ENCODE results near the gene GRIN2A. TPM values are rescaled to one million over a fixed set of nuclear protein-coding genes. Genes with fewer than 3 reads are reported as not detected.

GRIN2A gene
- polyA plus RNA-seq, 2 of the 4 experiments (the other 2 are of a cell fraction): not detected

DNA sequence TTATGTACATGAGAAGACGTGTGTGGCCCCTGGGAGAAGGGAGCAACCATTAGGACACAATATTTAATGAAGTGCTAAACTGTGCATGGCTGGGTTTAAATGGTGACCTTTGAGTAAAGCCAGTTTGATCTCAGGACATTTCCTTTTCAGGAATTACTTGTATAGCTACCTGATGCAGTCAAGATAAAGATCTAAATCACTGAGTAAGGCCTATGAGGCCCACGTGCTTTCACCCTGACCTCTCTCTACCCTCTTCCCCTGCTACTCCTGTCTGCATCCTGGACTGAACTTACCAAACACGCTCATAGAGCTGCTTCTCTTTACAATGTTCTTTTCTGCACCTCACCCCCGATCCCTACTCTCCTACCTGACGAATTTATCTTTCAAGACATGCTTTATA is 98.9 kb downstream of the GRIN2A start:
- Histone ChIP-seq H3K4me3 (no peak overlapping the region), H3K27ac (no peak overlapping the region), H3K9me3 (no peaks in the 10 kb centered on the region), H3K4me2 (no peak overlapping the region), H3K4me1 (no peaks in the 10 kb centered on the region)
- FAIRE-seq (no peak), ATAC-seq (no peak), DNase-seq (ENCODE audit: low read depth in 1 of 2, low spot score in 1 of 2) (no peak)
- ChIA-PET CTCF (no interaction called here), POLR2A (no interaction called here)
- 3% methylated on average over 4 of the region's 5 CpGs for WGBS (ENCODE audit: missing lambda C conversion rate)
- TF ChIP-seq POLR2A (IDR thresholded peaks at IDR 0.05; ENCODE audit: low read length) (no peak), ZSCAN20 (CRISPR knock-in tag; IDR thresholded peaks at IDR 0.05) (no peak), NPAS2 (CRISPR knock-in tag; IDR thresholded peaks at IDR 0.05; ENCODE audit: borderline replicate concordance) (no peak), ESRRA (IDR thresholded peaks at IDR 0.05; ENCODE audit: borderline replicate concordance, low read length) (no peak), POLR2AphosphoS2 (conservative IDR thresholded peaks at IDR 0.05; ENCODE audit: low read length) (no peak), HOXA7 (CRISPR knock-in tag; IDR thresholded peaks at IDR 0.05) (no peak)

DNA sequence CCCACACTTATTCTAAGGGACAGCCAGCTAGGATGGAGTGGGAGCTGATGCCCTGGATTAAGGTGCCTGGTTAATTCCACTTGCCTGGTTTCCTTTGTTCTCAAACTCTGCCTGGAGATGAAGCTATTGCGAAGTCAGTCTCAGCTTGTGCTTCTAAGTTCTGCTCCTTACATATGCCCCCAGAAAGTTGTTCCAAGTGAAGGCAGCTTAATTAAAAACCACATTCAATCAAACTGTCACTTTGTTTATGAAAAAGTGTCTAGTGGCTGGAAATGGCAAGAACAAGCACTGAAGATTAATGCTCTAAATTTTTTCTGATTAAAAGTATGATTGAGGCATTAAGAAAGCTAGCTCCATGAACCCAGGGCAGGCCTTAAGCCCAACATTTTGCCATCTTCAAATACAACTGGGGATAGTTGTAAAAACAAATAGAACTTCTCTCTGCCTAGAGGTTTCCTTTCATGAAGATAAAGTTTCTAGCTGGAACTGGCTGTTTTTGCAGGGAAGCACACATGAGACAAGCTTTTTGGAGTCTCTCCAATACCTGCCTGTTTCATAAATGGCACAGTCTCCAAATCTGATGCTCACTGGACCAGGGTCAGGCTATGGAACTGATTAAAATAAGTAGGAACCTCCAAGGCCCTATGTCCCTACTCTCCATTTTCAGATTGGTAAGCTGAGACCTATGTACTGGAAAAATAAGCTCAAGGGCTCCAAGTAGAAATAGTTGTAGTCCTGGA is 100.9 kb downstream of the GRIN2A start:
- ATAC-seq (no peak), FAIRE-seq (no peak), DNase-seq (ENCODE audit: low read depth in 1 of 2, low spot score in 1 of 2) (no peak)
- no peak overlapping the region for H3K4me3 ChIP-seq
- WGBS (ENCODE audit: missing lambda C conversion rate): 43% methylated on average over 1 of the region's 1 CpG
- ChIA-PET POLR2A (interaction anchor here (0.6 kb wide), 1 partner anchor 639 kb away, joined by 3 read pairs; no protein-coding TSS in a partner anchor), CTCF (interaction anchor here (1.2 kb wide), 1 partner anchor 59 kb away, joined by 3 read pairs; no protein-coding TSS in a partner anchor)
- TF ChIP-seq ZFP36 (IDR thresholded peaks at IDR 0.05; ENCODE audit: borderline replicate concordance, partially characterized antibody) (no peak), HOXB13 (CRISPR knock-in tag; IDR thresholded peaks at IDR 0.05; ENCODE audit: low read depth) (no peak), JUNB (IDR thresholded peaks at IDR 0.05) (no peak), NR3C1 (IDR thresholded peaks at IDR 0.05) (no peak), RNF2 (IDR thresholded peaks at IDR 0.05; ENCODE audit: borderline replicate concordance, low read depth) (no peak), CEBPB (IDR thresholded peaks at IDR 0.05) (no peak), RAD21 (conservative IDR thresholded peaks at IDR 0.05 in 1 of 2, IDR thresholded peaks at IDR 0.05 in 1 of 2) (no peak), FOSL2 (IDR thresholded peaks at IDR 0.05) (no peak), FOSL2 (CRISPR knock-in tag; IDR thresholded peaks at IDR 0.05) (no peak)
- TF ChIP-seq, protein P1, sequence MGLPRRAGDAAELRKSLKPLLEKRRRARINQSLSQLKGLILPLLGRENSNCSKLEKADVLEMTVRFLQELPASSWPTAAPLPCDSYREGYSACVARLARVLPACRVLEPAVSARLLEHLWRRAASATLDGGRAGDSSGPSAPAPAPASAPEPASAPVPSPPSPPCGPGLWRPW (IDR thresholded peaks at IDR 0.05): no peak
- H3K4me2 ChIP-seq: no peak overlapping the region
- H3K27ac ChIP-seq: no peak overlapping the region
- no peaks in the 10 kb centered on the region for H3K4me1 ChIP-seq
- no peaks in the 10 kb centered on the region for H3K9me3 ChIP-seq

DNA sequence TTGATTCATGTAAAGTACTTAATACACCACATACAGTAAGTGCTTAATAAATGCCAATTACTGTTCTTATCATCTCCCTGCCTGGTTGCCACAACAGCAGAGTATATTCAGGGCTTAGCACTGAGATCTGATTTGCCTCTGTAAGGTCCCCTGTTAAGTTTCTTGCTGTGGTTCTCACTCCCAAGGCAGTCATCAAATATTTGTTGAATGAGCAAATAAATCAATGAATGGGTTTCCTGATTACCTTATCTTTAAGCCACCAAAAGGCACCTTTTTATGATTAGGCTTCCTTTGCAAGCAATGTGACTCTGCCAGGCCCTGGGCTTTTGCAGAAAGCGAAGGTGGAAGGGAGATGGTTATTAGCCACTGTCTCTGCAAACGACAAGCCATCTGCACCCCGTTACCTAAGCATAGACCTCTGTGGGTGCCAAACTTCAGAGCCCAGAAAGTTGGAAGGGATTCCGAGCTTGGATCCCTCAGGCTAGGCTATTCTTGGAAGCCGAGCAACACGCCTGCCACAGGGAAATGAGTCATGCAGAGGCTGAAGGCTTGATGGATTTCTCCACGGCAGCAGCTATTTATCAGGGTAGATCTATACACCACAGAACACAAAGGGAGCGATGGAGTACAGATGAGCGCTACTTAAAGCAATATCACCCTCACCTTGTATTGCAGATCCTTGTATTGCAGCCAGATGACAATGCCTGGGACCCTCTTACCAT is 102.0 kb downstream of the GRIN2A start:
- 3% methylated on average over 9 of the region's 9 CpGs for WGBS (ENCODE audit: missing lambda C conversion rate)
- POLR2A ChIA-PET: no interaction called here

More for the DNA sequence above, 102.0 kb downstream of the GRIN2A start:
- Histone ChIP-seq H3K9me3 (no peaks in the 10 kb centered on the region), H3K27ac (no peak overlapping the region), H3K4me2 (no peak overlapping the region), H3K4me3 (no peak overlapping the region), H3K4me1 (no peaks in the 10 kb centered on the region)
- DNase-seq (ENCODE audit: low read depth in 1 of 2, low spot score in 1 of 2) (no peak), ATAC-seq (0 out of 6 replicates have a peak, but pooled peaks of 1 of the 2 experiments have one; percentile 24), FAIRE-seq (no peak)
- CTCF ChIA-PET: no interaction called here
- TF ChIP-seq ZNF302 (CRISPR knock-in tag; IDR thresholded peaks at IDR 0.05): no peak
- TF ChIP-seq, protein P2, sequence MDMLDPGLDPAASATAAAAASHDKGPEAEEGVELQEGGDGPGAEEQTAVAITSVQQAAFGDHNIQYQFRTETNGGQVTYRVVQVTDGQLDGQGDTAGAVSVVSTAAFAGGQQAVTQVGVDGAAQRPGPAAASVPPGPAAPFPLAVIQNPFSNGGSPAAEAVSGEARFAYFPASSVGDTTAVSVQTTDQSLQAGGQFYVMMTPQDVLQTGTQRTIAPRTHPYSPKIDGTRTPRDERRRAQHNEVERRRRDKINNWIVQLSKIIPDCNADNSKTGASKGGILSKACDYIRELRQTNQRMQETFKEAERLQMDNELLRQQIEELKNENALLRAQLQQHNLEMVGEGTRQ (IDR thresholded peaks at IDR 0.05): no peak
- TF ChIP-seq NR3C1 (IDR thresholded peaks at IDR 0.05): no peak
- no peak for TF ChIP-seq EHF (CRISPR knock-in tag; IDR thresholded peaks at IDR 0.05)
- no peak for TF ChIP-seq TFCP2L1 (CRISPR knock-in tag; IDR thresholded peaks at IDR 0.05)
- no peak for TF ChIP-seq NFE2L2 (conservative IDR thresholded peaks at IDR 0.05; ENCODE audit: low read length)
- TF ChIP-seq KDM5A (IDR thresholded peaks at IDR 0.05): no peak
- no peak for TF ChIP-seq ESRRA (IDR thresholded peaks at IDR 0.05; ENCODE audit: borderline replicate concordance, low read length)
- no peak for TF ChIP-seq MYC (IDR thresholded peaks at IDR 0.05; ENCODE audit: borderline replicate concordance, low read length)
- TF ChIP-seq HOXB13 (CRISPR knock-in tag; IDR thresholded peaks at IDR 0.05; ENCODE audit: low read depth): no peak
- TF ChIP-seq GATA3 (IDR thresholded peaks at IDR 0.05; ENCODE audit: borderline replicate concordance): no peak
- no peak for TF ChIP-seq ZFP36 (IDR thresholded peaks at IDR 0.05; ENCODE audit: borderline replicate concordance, partially characterized antibody)
- no peak for TF ChIP-seq FOSB (CRISPR knock-in tag; IDR thresholded peaks at IDR 0.05)
- TF ChIP-seq CBX2 (IDR thresholded peaks at IDR 0.05; ENCODE audit: borderline replicate concordance, low read depth): no peak
